Measurements from ENCODE around the gene CCL17. TPM values are rescaled to one million over a fixed set of nuclear protein-coding genes. Genes with fewer than 3 reads are reported as not detected.

Gene CCL17
- total RNA-seq, 1 experiment from 2014 or later = not detected

GRCh38 chr16:57427824-57428223 is 23.3 kb downstream of the CCL17 start:
- no peaks in the 10 kb centered on the region for H3K27me3 Mint-ChIP-seq (ENCODE audit: insufficient read depth, unreplicated experiment)
- no peaks in the 10 kb centered on the region for H3K9me3 ChIP-seq
- POLR2A ChIA-PET = no interaction called here
- no peaks in the 10 kb centered on the region for H3K4me1 ChIP-seq
- no peaks in the 10 kb centered on the region for H3K27me3 ChIP-seq (replicated peaks; ENCODE audit: control insufficient read depth, insufficient read depth, low read length)
- no peak for DNase-seq
- TF ChIP-seq CTCF (IDR thresholded peaks at IDR 0.05; ENCODE audit: insufficient read depth in 1 of 2, low read depth in 1 of 2, low read length in 1 of 2, severe bottlenecking in 1 of 2, unreplicated experiment in 1 of 2) = no peak
- H3K27ac Mint-ChIP-seq (ENCODE audit: unreplicated experiment) = no peak overlapping the region
- no peak overlapping the region for H3K4me3 Mint-ChIP-seq (ENCODE audit: unreplicated experiment)
- CTCF ChIA-PET = no interaction called here
- no peaks in the 10 kb centered on the region for H3K4me1 Mint-ChIP-seq (ENCODE audit: low read depth, unreplicated experiment)
- no TSS peak for BruUV-seq (replicated peaks)
- peaks cover 5% of the 10 kb centered on the region; the same call in 1 of the 2 replicates for H3K36me3 ChIP-seq (ENCODE audit: control insufficient read depth, insufficient read depth, low read length)
- no peaks in the 10 kb centered on the region for H3K9me3 Mint-ChIP-seq (ENCODE audit: unreplicated experiment)
- H3K36me3 Mint-ChIP-seq (ENCODE audit: insufficient read depth, unreplicated experiment) = peaks cover 49% of the 10 kb centered on the region
- H3K4me3 ChIP-seq (ENCODE audit: low read depth, low read length) = no peak overlapping the region
- intact Hi-C loops (cut with micrococcal nuclease; ENCODE audit: unreplicated experiment) = no loop called here

GRCh38 chr16:57430955-57431354 is 26.4 kb downstream of the CCL17 start:
- no peak overlapping the region for H3K4me3 ChIP-seq (ENCODE audit: low read depth, low read length)
- no peak for DNase-seq
- ChIA-PET POLR2A (no interaction called here), CTCF (interaction anchor here (1.6 kb wide), 1 partner anchor 89 kb away, joined by 8 read pairs; no protein-coding TSS in a partner anchor)
- intact Hi-C loops (cut with micrococcal nuclease; ENCODE audit: unreplicated experiment) = no loop called here
- Mint-ChIP-seq H3K9me3 (ENCODE audit: unreplicated experiment) (no peaks in the 10 kb centered on the region), H3K27ac (ENCODE audit: unreplicated experiment) (no peak overlapping the region), H3K4me3 (ENCODE audit: unreplicated experiment) (no peak overlapping the region), H3K4me1 (ENCODE audit: low read depth, unreplicated experiment) (no peaks in the 10 kb centered on the region), H3K27me3 (ENCODE audit: insufficient read depth, unreplicated experiment) (no peaks in the 10 kb centered on the region), H3K36me3 (ENCODE audit: insufficient read depth, unreplicated experiment) (peaks cover 72% of the 10 kb centered on the region)
- no TSS peak for BruUV-seq (replicated peaks)
- no peaks in the 10 kb centered on the region for H3K9me3 ChIP-seq
- no peaks in the 10 kb centered on the region for H3K27me3 ChIP-seq (replicated peaks; ENCODE audit: control insufficient read depth, insufficient read depth, low read length)
- peaks cover 9% of the 10 kb centered on the region for H3K36me3 ChIP-seq (ENCODE audit: control insufficient read depth, insufficient read depth, low read length)
- no peaks in the 10 kb centered on the region for H3K4me1 ChIP-seq
- TF ChIP-seq CTCF (IDR thresholded peaks at IDR 0.05; ENCODE audit: insufficient read depth in 1 of 2, low read depth in 1 of 2, low read length in 1 of 2, severe bottlenecking in 1 of 2, unreplicated experiment in 1 of 2) = no peak

GRCh38 chr16:57432505-57432904 is 27.9 kb downstream of the CCL17 start:
- intact Hi-C loops (cut with micrococcal nuclease; ENCODE audit: unreplicated experiment) = no loop called here
- ChIA-PET POLR2A (interaction anchor here (0.6 to 1.6 kb wide), 2 partner anchors 9 to 15 kb away, joined by 4 to 7 read pairs; partner anchors contain the start of genes CIAPIN1 and COQ9), CTCF (interaction anchor here (0.6 to 1.3 kb wide), 3 partner anchors 10 to 292 kb away, joined by 3 read pairs; partner anchors contain the start of genes CIAPIN1 and COQ9)
- Mint-ChIP-seq H3K9me3 (ENCODE audit: unreplicated experiment) (no peaks in the 10 kb centered on the region), H3K36me3 (ENCODE audit: insufficient read depth, unreplicated experiment) (peaks cover 76% of the 10 kb centered on the region), H3K4me3 (ENCODE audit: unreplicated experiment) (no peak overlapping the region), H3K27me3 (ENCODE audit: insufficient read depth, unreplicated experiment) (no peaks in the 10 kb centered on the region), H3K4me1 (ENCODE audit: low read depth, unreplicated experiment) (no peaks in the 10 kb centered on the region), H3K27ac (ENCODE audit: unreplicated experiment) (no peak overlapping the region)
- DNase-seq = no peak
- Histone ChIP-seq H3K36me3 (ENCODE audit: control insufficient read depth, insufficient read depth, low read length) (peaks cover 9% of the 10 kb centered on the region), H3K9me3 (no peaks in the 10 kb centered on the region), H3K27me3 (replicated peaks; ENCODE audit: control insufficient read depth, insufficient read depth, low read length) (no peaks in the 10 kb centered on the region), H3K4me3 (ENCODE audit: low read depth, low read length) (no peak overlapping the region), H3K4me1 (no peaks in the 10 kb centered on the region)
- BruUV-seq (replicated peaks) = no TSS peak
- TF ChIP-seq CTCF (IDR thresholded peaks at IDR 0.05; ENCODE audit: insufficient read depth in 1 of 2, low read depth in 1 of 2, low read length in 1 of 2, severe bottlenecking in 1 of 2, unreplicated experiment in 1 of 2) = no peak

All from Caco-2 (cell line).